Tibial nerve (tissue), 4 donors: Measurements from ENCODE around the gene SERPINA6. TPM values are rescaled to one million over a fixed set of nuclear protein-coding genes. Genes with fewer than 3 reads are reported as not detected.
"Not testable (repeated sequence)": the region's sequence is repeated elsewhere in the genome, so short reads cannot be mapped to it uniquely, and the experiment has no call there.

Source experiments
- DNase-seq, 2 donors: peaks; one replicate each; pipeline ENCODE4 v3.0.0-alpha.2; 2019; ENCODE audit warnings: low spot score in 2 of 2
- H3K27ac ChIP-seq, 4 donors: fragments of 200-600 bp; sonication (generic) in 3 of 4; one replicate each; pipeline ENCODE4 v1.5.1; 2017 to 2019; ENCODE audit warnings: mild to moderate bottlenecking in 1 of 4
- H3K27me3 ChIP-seq, 2 donors: fragments of 200-600 bp; sonication (generic) in 1 of 2; one replicate each; pipeline versions ENCODE4 v1.5.1 to v1.6.0; 2017 to 2019
- H3K36me3 ChIP-seq, 3 donors: fragments of 200-600 bp; sonication (generic); one replicate each; pipeline ENCODE4 v1.5.1; 2018 to 2019
- H3K4me1 ChIP-seq, 4 donors: fragments of 200-600 bp; sonication (generic) in 3 of 4; one replicate each; pipeline ENCODE4 v1.5.1; 2017 to 2019
- H3K4me3 ChIP-seq, 4 donors: fragments of 200-600 bp; sonication (generic) in 3 of 4; one replicate each; pipeline ENCODE4 v1.5.1; 2017 to 2019; ENCODE audit warnings: mild to moderate bottlenecking in 1 of 4, moderate library complexity in 1 of 4
- H3K9me3 ChIP-seq, 4 donors: fragments of 200-600 bp; sonication (generic) in 3 of 4; one replicate each; pipeline ENCODE4 v1.5.1; 2017 to 2019
- CTCF ChIP-seq, 5 experiments: fragments of 200-600 bp in 3 of 5; fragments of 450-650 bp in 2 of 5; sonication (generic) in 3 of 5; IDR thresholded peaks; one replicate each; pipeline ENCODE4 v1.5.1; 2016 to 2019; ENCODE audit warnings: antibody characterized with exemption in 5 of 5, mild to moderate bottlenecking in 3 of 5, moderate library complexity in 2 of 5
- EP300 ChIP-seq, 2 donors: sonication (generic); formaldehyde crosslinking; IDR thresholded peaks; one replicate each; pipeline ENCODE4 v1.6.1; 2017; ENCODE audit warnings: antibody characterized with exemption in 2 of 2, mild to moderate bottlenecking in 1 of 2
- POLR2A ChIP-seq, 2 donors: fragments of 450-650 bp; IDR thresholded peaks; one replicate each; pipeline ENCODE4 v1.6.1; 2017; ENCODE audit warnings: antibody characterized with exemption in 2 of 2, mild to moderate bottlenecking in 2 of 2, moderate library complexity in 2 of 2
- WGBS, 2 donors: methylation state at CpG; one replicate each; pipeline ENCODE4 v1.1.5; 2018; 5-methylcytosine and 5-hydroxymethylcytosine counted together
- total RNA-seq, 4 donors: library from RNA; depleted of rRNA; stranded (reverse); fragments of >200 nt; gene quantifications; one replicate each; pipeline ENCODE4 v1.1.0, GENCODE V29; 2016

The SERPINA6 gene
- total RNA-seq, 4 donors from 2014 or later: 0.63 TPM; not detected in 3

- 75 to 79% methylated on average over 7 of the region's 7 CpGs for whole genome bisulfite sequencing, 2 donors
- H3K27ac ChIP-seq: no peak overlapping the region
- no peaks in the 10 kb centered on the region for H3K9me3 ChIP-seq
- no peaks in the 10 kb centered on the region for H3K36me3 ChIP-seq
- TF ChIP-seq EP300 (IDR thresholded peaks at IDR 0.05) (no peak), POLR2A (IDR thresholded peaks at IDR 0.05) (no peak), CTCF (IDR thresholded peaks at IDR 0.05) (no peak)
- H3K27me3 ChIP-seq: no peaks in the 10 kb centered on the region
- H3K4me1 ChIP-seq: no peaks in the 10 kb centered on the region
- DNase-seq: no peak
- no peak overlapping the region for H3K4me3 ChIP-seq
Measured at GRCh38 chr14:94349276-94349675, 26.1 kb upstream of the SERPINA6 start.

- Histone ChIP-seq H3K27ac (no peak overlapping the region), H3K9me3 (no peaks in the 10 kb centered on the region), H3K4me1 (no peaks in the 10 kb centered on the region), H3K4me3 (no peak overlapping the region), H3K36me3 (no peaks in the 10 kb centered on the region), H3K27me3 (no peaks in the 10 kb centered on the region)
- TF ChIP-seq EP300 (IDR thresholded peaks at IDR 0.05): no peak
- TF ChIP-seq CTCF (IDR thresholded peaks at IDR 0.05): no peak
- TF ChIP-seq POLR2A (IDR thresholded peaks at IDR 0.05): no peak
- no peak for DNase-seq
Measured at GRCh38 chr14:94348836-94349235, 25.7 kb upstream of the SERPINA6 start.

DNA sequence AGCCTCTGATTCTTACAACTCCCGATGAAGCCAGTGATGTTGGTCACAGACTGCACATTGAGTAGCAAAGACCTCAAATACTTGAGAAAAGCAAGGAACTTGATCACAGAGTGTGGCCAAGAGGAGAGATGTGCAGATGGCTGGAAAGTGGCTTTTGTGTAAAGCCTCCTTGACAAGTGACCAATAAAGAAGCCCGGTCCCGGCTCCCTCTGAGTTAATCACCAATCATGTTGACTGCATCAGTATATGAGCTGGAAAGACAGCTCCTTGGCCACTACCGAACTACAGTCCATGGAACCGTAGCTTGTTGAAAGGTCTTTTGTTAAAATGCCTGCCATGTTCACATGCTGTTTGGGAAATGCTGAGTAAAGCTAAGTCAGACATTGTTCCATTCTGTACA, 23.7 kb upstream of the SERPINA6 start:
- 62% methylated on average over 5 of the region's 5 CpGs for WGBS, 2 donors
- Histone ChIP-seq H3K4me1 (peaks cover 0 to 9% (median 2%) of the 10 kb centered on the region in 4 donors), H3K4me3 (no peak overlapping the region), H3K27me3 (no peaks in the 10 kb centered on the region), H3K9me3 (no peaks in the 10 kb centered on the region), H3K27ac (no peak overlapping the region), H3K36me3 (no peaks in the 10 kb centered on the region)
- DNase-seq: no peak
- TF ChIP-seq EP300 (IDR thresholded peaks at IDR 0.05) (no peak), POLR2A (IDR thresholded peaks at IDR 0.05) (no peak), CTCF (IDR thresholded peaks at IDR 0.05) (no peak)

DNA sequence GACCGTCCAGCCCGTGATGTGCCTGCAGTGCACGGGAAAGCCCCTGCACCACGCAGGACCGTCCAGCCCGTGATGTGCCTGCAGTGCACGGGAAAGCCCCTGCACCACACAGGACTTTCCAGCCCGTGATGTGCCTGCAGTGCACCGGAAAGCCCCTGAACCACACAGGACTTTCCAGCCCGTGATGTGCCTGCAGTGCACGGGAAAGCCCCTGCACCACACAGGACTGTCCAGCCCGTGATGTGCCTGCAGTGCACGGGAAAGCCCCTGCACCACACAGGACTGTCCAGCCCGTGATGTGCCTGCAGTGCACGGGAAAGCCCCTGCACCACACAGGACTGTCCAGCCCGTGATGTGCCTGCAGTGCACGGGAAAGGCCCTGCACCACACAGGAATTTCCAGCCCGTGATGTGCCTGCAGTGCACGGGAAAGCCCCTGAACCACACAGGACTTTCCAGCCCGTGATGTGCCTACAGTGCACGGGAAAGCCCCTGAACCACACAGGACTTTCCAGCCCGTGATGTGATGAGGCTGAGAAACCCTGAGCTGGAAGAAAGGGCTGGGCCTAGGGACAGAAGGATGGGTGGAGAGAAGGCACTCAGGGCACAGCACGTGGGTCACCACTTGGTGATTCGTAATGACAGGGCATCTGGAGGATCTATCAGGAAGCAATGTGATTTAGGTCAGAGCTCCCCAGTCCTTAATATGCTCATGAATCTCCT, 23.1 kb upstream of the SERPINA6 start:
- 71 to 74% methylated on average over 13 to 20 of the region's 24 CpGs for WGBS, 2 donors
- not testable (repeated sequence) for H3K9me3 ChIP-seq, H3K27me3 ChIP-seq, H3K36me3 ChIP-seq, DNase-seq, H3K27ac ChIP-seq, H3K4me3 ChIP-seq
- H3K4me1 ChIP-seq: peaks cover 0 to 13% (median 4%) of the 10 kb centered on the region in 4 donors

DNA sequence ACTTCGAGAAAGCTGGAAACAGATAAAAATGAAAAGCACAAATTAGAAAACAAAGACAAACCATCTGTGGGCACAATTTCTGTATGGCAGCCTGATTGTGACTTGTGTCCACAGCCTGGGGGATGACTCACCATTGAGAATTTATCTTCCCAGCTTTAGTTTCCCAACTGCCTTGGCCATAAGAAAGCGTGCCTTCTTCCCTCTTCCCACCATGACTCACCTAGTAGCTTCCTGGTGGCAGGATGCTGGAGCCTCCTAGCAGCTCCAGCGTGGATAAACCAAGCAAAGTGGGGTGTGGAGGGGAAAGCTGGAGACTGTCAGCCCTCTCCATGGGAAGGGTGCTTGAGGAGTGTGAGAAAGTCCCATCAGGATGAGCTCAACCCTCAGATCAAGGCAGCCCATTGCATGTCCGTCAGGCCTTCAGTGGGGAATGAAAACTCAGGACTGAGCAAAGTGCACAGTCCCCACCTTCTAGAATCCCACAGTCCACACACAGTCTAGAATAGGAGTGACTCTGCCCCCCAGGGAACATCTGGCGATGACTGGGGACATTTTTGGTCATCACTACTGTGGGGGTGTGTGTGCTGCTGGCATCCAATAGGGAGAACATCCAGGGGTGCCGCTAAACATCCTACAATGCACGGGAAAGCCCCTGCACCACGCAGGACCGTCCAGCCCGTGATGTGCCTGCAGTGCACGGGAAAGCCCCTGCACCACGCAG, 22.4 kb upstream of the SERPINA6 start:
- 70 to 90% methylated on average over 5 to 11 of the region's 12 CpGs for WGBS, 2 donors
- H3K4me1 ChIP-seq: peaks cover 0 to 13% (median 4%) of the 10 kb centered on the region in 4 donors

More for the DNA sequence above, 22.4 kb upstream of the SERPINA6 start:
- no peak for DNase-seq
- TF ChIP-seq EP300 (IDR thresholded peaks at IDR 0.05): peak in 1 of 2 donors; percentile 8
- TF ChIP-seq CTCF (IDR thresholded peaks at IDR 0.05): no peak
- no peak overlapping the region for H3K4me3 ChIP-seq
- H3K36me3 ChIP-seq: no peaks in the 10 kb centered on the region
- no peak overlapping the region for H3K27ac ChIP-seq
- H3K9me3 ChIP-seq: no peaks in the 10 kb centered on the region
- no peaks in the 10 kb centered on the region for H3K27me3 ChIP-seq
